NCI-H226 (cell line): Measurements from ENCODE around the gene SNRPA.
A peak's percentile ranks its signal among the peaks of the same experiment; 100 is the strongest.

Source experiments
- DNase-seq: peaks from one replicate; pipeline ENCODE4 v3.0.0-alpha.2; 2015

SNRPA gene

GRCh38 chr19:40750874-40751537 is at the start of gene SNRPA:
Gene SNRPA, plus strand, starts transcription at chr19:40751203. Its CDS starts 206 bp downstream, at chr19:40751409.
- DNase-seq, result peak; percentile 93

GRCh38 chr19:40701758-40702157 is 49.2 kb upstream of the SNRPA start:
- DNase-seq, result no peak

GRCh38 chr19:40702337-40703012 is 48.5 kb upstream of the SNRPA start:
- DNase-seq, result peak; percentile 17

GRCh38 chr19:40703029-40703755 is 47.8 kb upstream of the SNRPA start:
- no peak for DNase-seq

GRCh38 chr19:40704491-40705361 is 46.3 kb upstream of the SNRPA start:
- DNase-seq, result no peak

- no peak for DNase-seq
These were observed 45.7 kb upstream of the SNRPA start for GRCh38 chr19:40705362-40705651.

- no peak for DNase-seq
These were observed 44.9 kb upstream of the SNRPA start for GRCh38 chr19:40705950-40706619.

- DNase-seq, result no peak
These were observed 43.4 kb upstream of the SNRPA start for GRCh38 chr19:40707615-40708014.

- no peak for DNase-seq
These were observed 41.2 kb upstream of the SNRPA start for GRCh38 chr19:40709817-40710216.

- DNase-seq, result no peak
These were observed 37.1 kb upstream of the SNRPA start for GRCh38 chr19:40713939-40714338.

- DNase-seq, result peak; percentile 95
These were observed 36.3 kb upstream of the SNRPA start for GRCh38 chr19:40714441-40715299.

GRCh38 chr19:40716031-40716481 is 34.9 kb upstream of the SNRPA start:
- DNase-seq, result peak; percentile 95

- DNase-seq, result peak; percentile 98
These were observed 34.3 kb upstream of the SNRPA start, which contains the start of the genes COQ8B and ITPKC for GRCh38 chr19:40716482-40717324. Gene COQ8B, minus strand, starts transcription at chr19:40716886. Its CDS starts 2,254 bp downstream, at chr19:40714632. Gene ITPKC, plus strand, starts transcription at chr19:40717112. Its CDS starts 24 bp downstream, at chr19:40717136.

GRCh38 chr19:40717325-40717879 is 33.6 kb upstream of the SNRPA start:
- DNase-seq, result peak; percentile 36

- no peak for DNase-seq
These were observed 32.9 kb upstream of the SNRPA start for GRCh38 chr19:40717880-40718773.

GRCh38 chr19:40718774-40719391 is 32.1 kb upstream of the SNRPA start:
- DNase-seq, result peak; percentile 66

GRCh38 chr19:40719414-40719894 is 31.5 kb upstream of the SNRPA start:
- no peak for DNase-seq

- no peak for DNase-seq
These were observed 29.9 kb upstream of the SNRPA start for GRCh38 chr19:40721140-40721486.
